ENCODE measurements around the gene KRT14. TPM values are rescaled to one million over a fixed set of nuclear protein-coding genes. Genes with fewer than 3 reads are reported as not detected.
A peak's percentile ranks its signal among the peaks of the same experiment; 100 is the strongest.
"Not testable (repeated sequence)": the region's sequence is repeated elsewhere in the genome, so short reads cannot be mapped to it uniquely, and the experiment has no call there.

KRT14 gene
- total and polyA plus RNA-seq, 10 donors: 0.06 to 0.79 (median 0.17) TPM; not detected in 6

- peaks cover 0 to 7% (median 2%) of the 10 kb centered on the region in 6 donors for H3K4me1 ChIP-seq
- H3K9me3 ChIP-seq: no peaks in the 10 kb centered on the region
- TF ChIP-seq POLR2AphosphoS5 (IDR thresholded peaks at IDR 0.05) (no peak), POLR2A (IDR thresholded peaks at IDR 0.05) (no peak)
- TF ChIP-seq, protein P1, sequence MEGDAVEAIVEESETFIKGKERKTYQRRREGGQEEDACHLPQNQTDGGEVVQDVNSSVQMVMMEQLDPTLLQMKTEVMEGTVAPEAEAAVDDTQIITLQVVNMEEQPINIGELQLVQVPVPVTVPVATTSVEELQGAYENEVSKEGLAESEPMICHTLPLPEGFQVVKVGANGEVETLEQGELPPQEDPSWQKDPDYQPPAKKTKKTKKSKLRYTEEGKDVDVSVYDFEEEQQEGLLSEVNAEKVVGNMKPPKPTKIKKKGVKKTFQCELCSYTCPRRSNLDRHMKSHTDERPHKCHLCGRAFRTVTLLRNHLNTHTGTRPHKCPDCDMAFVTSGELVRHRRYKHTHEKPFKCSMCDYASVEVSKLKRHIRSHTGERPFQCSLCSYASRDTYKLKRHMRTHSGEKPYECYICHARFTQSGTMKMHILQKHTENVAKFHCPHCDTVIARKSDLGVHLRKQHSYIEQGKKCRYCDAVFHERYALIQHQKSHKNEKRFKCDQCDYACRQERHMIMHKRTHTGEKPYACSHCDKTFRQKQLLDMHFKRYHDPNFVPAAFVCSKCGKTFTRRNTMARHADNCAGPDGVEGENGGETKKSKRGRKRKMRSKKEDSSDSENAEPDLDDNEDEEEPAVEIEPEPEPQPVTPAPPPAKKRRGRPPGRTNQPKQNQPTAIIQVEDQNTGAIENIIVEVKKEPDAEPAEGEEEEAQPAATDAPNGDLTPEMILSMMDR (IDR thresholded peaks at IDR 0.05 in 8 of 11, conservative IDR thresholded peaks at IDR 0.05 in 3 of 11): no peak
- no peak overlapping the region for H3K27ac ChIP-seq
- 73 to 91% (median 82%) methylated on average over 9 to 13 of the region's 13 CpGs for WGBS, 5 donors
- peak; percentile 22 for DNase-seq
- H3K27me3 ChIP-seq (replicated peaks in 1 of 7): peaks cover 0 to 9% (median 0%) of the 10 kb centered on the region in 7 donors
- intact Hi-C loops (cut with DNase I; ENCODE audit: low total_unique reads): no loop called here
- no peaks in the 10 kb centered on the region for H3K36me3 ChIP-seq
- no peak overlapping the region for H3K4me3 ChIP-seq
These were observed 43.4 kb upstream of the KRT14 start for GRCh38 chr17:41629826-41630670.

- H3K9me3 ChIP-seq: no peaks in the 10 kb centered on the region
- no peak for DNase-seq
- peaks cover 0 to 7% (median 0%) of the 10 kb centered on the region in 6 donors for H3K4me1 ChIP-seq
- no peaks in the 10 kb centered on the region for H3K36me3 ChIP-seq
- TF ChIP-seq POLR2A (IDR thresholded peaks at IDR 0.05) (no peak), POLR2AphosphoS5 (IDR thresholded peaks at IDR 0.05) (no peak)
- TF ChIP-seq, protein P1 (IDR thresholded peaks at IDR 0.05 in 8 of 11, conservative IDR thresholded peaks at IDR 0.05 in 3 of 11): no peak
- H3K27ac ChIP-seq: no peak overlapping the region
- intact Hi-C loops (cut with DNase I; ENCODE audit: low total_unique reads): no loop called here
- 67 to 85% (median 79%) methylated on average over 4 to 10 of the region's 10 CpGs for WGBS, 5 donors
- no peak overlapping the region for H3K4me3 ChIP-seq
- peaks cover 0 to 11% (median 0%) of the 10 kb centered on the region in 7 donors for H3K27me3 ChIP-seq (replicated peaks in 1 of 7)
These were observed 42.6 kb upstream of the KRT14 start for GRCh38 chr17:41629316-41629715.

DNA sequence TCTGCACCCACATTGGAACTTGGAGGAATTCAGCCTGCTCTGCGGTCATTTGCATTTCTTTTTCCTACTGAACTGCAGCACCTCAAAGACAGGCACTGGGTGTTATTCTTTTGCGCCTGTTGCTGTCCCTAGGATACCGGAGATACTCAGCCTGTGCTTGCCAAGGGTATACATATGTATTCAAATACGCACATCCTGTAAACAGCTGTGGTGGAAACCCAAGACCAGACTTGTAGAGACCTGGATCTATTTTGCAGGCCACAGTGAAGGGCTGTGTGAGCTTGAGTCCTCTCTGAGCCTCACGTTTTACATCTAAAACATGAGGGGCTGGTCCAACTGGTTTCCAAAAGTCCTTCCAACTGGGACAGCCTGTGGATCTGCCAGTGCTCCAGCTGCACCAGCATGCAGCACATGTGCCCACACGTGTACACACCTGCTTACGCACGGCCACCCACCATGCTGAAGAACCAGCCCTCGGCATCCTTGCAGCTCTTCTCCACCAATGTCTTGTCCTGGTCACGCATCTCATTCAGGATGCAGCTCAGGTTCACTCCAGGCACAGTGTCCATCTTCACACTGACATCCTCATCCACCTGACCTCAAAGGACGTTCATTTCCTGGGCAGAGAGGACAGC lies 42.0 kb upstream of the KRT14 start:
- intact Hi-C loops (cut with DNase I; ENCODE audit: low total_unique reads); H3K36me3 ChIP-seq; H3K4me3 ChIP-seq; H3K27ac ChIP-seq; H3K9me3 ChIP-seq; H3K4me1 ChIP-seq: not testable (repeated sequence)
- WGBS, 5 donors: 79 to 93% (median 89%) methylated on average over 11 of the region's 11 CpGs
- peak; percentile 58 for DNase-seq
- peaks cover 0 to 11% (median 0%) of the 10 kb centered on the region in 7 donors for H3K27me3 ChIP-seq (replicated peaks in 1 of 7)

DNA sequence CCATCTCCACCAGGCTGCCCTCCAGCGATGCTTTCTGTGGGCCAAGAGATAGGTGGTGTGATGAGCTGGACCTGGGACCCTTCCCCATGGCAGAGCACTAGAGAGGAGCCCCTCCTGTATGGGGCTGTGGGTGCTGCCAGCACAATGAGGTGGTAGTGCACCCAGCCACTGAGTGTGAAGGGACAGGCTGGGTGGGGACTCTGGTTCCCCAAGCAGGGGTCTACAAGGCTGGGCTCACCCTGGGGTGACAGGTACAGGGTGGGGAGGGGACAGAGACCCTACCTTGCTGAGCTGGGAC lies 41.3 kb upstream of the KRT14 start:
- intact Hi-C loops (cut with DNase I; ENCODE audit: low total_unique reads); DNase-seq; H3K27ac ChIP-seq; H3K4me1 ChIP-seq; H3K4me3 ChIP-seq; H3K9me3 ChIP-seq; H3K36me3 ChIP-seq: not testable (repeated sequence)
- peaks cover 0 to 11% (median 0%) of the 10 kb centered on the region in 7 donors for H3K27me3 ChIP-seq (replicated peaks in 1 of 7)
- WGBS, 5 donors: 43 to 80% (median 68%) methylated on average over 1 of the region's 1 CpG; no CpG with 5 or more reads in 1 of the 5 donors

All from spleen (tissue), 11 donors.